ENCODE measurements around the gene TGOLN2.
"Not testable (repeated sequence)": the region's sequence is repeated elsewhere in the genome, so short reads cannot be mapped to it uniquely, and the experiment has no call there.

TGOLN2 gene

DNA sequence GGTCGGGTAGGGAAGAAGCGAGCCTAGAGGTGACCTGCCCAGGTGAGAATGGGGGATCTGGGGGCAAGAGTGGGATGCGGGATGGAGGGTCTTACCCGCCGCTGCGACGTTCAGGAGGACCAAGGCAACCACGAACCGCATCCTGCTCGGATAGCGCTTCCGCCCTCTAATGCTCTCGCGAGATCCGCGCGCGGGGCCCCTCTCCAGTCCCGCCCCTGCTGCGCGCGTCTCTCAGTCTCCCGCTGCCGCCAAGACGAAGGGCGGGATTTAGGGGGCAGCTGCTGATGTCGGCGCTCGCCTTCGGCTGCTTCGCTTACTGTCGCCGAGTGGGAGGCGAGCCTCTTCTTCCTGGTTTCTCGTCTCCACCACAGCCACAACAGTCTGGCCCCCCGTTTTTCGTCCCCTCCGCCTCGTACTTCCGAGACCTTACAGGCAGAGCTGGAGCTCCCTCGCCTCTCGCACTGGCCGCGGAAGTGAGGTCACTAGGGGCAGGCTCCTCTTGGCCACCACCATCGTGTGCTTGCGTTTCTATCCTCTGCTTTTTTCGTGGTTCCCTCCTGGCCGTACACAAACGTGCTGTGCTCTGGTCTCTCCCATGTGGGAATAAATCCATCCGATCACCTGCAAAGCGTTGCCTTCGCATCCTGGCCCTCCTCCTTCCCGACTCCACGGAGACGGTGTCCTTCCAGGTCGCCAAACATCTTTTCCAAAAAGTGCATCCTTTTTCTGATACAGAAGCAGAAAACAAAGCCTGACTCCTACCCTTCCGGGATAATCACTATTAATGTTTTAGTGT lies at the start of gene TGOLN2:
TGOLN2 (minus strand) TSS at position 168 of the 796 bp plus-strand sequence; CDS start at position 141, 27 bp downstream.
- peak; percentile 86 to 93 (median 86) for DNase-seq (ENCODE audit: low read depth in 2 of 3, low spot score in 1 of 3)

DNA sequence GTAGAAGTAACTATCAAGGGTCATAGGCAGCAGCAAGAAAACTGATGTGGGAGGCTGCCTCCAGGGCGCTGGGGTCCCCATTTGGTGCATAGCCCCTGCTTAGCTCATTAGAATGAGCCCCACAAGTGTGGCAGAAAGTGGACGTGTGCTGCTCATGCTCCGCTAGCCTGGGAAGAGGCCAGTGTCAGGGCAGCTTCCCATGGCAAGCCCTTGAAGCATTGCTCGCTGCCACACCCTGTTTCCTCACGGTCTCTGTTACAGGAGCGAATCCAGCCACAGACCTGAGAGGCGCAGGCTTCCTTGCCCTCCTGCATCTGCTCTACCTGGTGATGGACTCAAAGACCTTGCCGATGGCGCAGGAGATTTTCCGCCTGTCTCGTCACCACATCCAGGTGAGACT lies 49.3 kb upstream of the TGOLN2 start:
- DNase-seq (ENCODE audit: low read depth in 2 of 3, low spot score in 1 of 3), result no peak

GRCh38 chr2:85376291-85377065 lies 48.7 kb upstream of the TGOLN2 start:
- no peak for DNase-seq (ENCODE audit: low read depth in 2 of 3, low spot score in 1 of 3)

GRCh38 chr2:85371045-85371444 lies 43.3 kb upstream of the TGOLN2 start:
- no peak for DNase-seq (ENCODE audit: low read depth in 2 of 3, low spot score in 1 of 3)

DNA sequence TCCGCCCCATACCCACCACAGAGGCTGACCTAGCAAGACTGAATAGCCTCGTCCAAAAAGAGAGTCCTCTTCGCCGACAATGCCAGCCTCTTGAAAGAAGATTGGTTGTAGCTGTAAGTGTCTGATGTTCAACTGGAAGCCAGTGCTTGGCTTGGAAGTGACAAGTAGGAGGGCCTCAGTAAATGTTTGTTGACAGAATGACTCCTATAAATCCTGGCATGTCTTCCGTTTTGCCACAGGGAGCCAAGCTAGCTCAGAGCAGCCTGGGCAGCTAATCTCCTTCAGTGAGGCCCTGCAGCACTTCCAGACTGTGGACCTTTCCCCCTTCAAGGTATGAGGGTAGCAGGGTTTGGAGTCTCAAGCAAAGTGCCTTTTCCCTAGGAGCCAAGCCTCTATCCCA lies 41.7 kb upstream of the TGOLN2 start:
- DNase-seq (ENCODE audit: low read depth in 2 of 3, low spot score in 1 of 3), result no peak

GRCh38 chr2:85368921-85369320 lies 41.1 kb upstream of the TGOLN2 start:
- no peak for DNase-seq (ENCODE audit: low read depth in 2 of 3, low spot score in 1 of 3)

GRCh38 chr2:85367180-85367579 lies 39.4 kb upstream of the TGOLN2 start:
- DNase-seq (ENCODE audit: low read depth in 2 of 3, low spot score in 1 of 3), result no peak

- DNase-seq (ENCODE audit: low read depth in 2 of 3, low spot score in 1 of 3), result not testable (repeated sequence)
Measured at GRCh38 chr2:85362653-85363387, 35.0 kb upstream of the TGOLN2 start.

DNA sequence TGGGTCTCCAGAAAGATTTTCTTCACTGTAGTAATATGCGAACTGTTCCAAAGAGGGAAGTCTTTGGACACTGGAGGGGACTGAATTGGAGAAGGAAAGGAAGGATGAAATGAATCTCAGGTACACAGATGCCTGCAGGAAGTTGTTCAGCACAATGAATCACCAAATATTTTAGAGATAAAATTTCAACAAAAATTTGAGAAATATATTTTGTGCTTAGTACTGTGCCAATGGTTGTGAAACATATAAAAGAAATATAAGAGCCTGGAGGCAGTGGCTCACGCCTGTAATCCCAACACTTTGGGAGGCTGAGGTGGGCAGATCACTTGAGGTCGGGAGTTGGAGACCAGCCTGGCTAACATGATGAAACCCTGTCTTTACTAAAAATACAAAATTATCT lies 29.9 kb upstream of the TGOLN2 start:
- DNase-seq (ENCODE audit: low read depth in 2 of 3, low spot score in 1 of 3), result no peak

DNA sequence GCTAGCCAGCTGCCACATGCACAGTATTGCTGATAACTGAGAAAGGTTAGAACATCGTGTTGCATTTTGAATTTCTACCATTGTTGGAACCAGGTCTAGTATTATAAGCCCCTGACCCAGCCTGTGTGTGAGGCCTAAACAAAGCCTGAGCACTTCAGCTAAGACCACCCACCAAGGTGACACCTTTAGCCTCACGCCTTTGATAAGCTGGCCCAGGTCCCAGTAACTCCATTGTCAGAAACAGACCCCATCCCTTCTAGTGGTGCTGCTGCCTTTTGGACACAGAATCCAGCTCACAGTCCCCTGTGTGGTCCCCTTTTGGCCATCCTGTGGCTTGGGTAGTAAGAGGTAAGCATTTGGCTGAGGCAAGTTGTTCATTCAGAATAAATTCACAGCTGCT lies 28.4 kb upstream of the TGOLN2 start:
- DNase-seq (ENCODE audit: low read depth in 2 of 3, low spot score in 1 of 3), result no peak

DNA sequence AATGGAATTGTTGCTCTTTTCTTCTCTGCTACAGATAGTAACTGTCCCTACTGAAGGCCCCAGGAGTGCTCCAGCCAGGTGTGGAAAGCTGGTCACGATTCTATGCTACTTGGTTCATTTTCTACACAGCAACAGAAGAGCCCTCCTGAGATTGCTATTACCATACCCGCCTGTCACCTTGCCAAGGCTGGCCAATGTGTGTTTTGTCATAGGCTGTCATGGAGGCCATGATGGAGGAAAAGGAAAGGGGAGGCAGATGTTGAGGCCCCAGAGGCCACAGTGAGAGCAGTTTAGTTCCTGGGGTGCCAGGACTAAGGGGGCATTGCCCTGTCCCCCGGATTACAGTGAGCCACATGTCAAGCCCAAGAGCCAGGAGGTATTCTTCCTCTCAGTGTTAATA lies 27.7 kb upstream of the TGOLN2 start:
- no peak for DNase-seq (ENCODE audit: low read depth in 2 of 3, low spot score in 1 of 3)

DNA sequence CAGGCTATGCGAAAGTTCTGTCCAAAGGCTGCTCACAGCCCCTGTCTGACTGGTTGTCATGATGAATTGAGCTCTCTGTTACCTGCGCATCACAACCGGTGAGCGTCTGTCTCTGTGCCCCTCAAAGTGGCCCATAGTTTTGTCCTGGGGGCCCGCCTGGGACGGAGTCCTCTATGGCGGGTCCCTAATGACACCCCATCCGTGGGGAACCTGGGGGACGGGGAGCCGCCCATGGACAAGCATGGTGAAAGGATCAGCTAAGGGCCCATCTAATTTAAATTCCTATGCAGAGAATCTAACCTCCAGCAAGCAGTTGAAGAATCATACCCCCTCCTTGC lies 27.3 kb upstream of the TGOLN2 start:
- no peak for DNase-seq (ENCODE audit: low read depth in 2 of 3, low spot score in 1 of 3)

GRCh38 chr2:85354286-85355072 lies 26.7 kb upstream of the TGOLN2 start, which contains the start of the genes ELMOD3 and RETSAT:
Gene ELMOD3 (plus strand): TSS chr2:85354769. CDS start chr2:85357199, 2,430 bp downstream.
Gene RETSAT (minus strand): TSS chr2:85354528. CDS start chr2:85354507, 21 bp downstream.
- peak; percentile 96 to 98 (median 96) for DNase-seq (ENCODE audit: low read depth in 2 of 3, low spot score in 1 of 3)

DNA sequence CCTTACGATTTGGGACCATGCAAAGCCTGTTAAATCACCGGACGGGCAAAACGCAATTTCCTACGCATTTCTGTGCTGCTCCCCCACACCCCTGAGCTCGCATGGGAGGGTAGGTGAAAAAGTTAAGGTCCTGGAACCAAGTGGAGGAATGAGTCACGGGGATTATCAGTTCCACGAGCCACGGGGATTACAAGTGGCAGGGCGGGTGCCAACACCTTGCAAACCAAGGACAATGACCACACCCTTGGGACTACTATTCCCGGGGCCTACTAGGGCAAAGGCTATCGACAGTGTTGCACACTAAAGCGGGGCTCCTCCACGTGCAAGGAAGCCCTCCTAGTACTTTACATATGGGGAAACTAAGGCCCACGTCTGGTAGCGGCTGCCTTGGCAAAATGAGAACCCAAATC lies 26.1 kb upstream of the TGOLN2 start:
- peak in 1 of 3 donors; percentile 8 for DNase-seq (ENCODE audit: low read depth in 2 of 3, low spot score in 1 of 3)

GRCh38 chr2:85347599-85347998 lies 19.8 kb upstream of the TGOLN2 start:
- DNase-seq (ENCODE audit: low read depth in 2 of 3, low spot score in 1 of 3), result no peak

DNA sequence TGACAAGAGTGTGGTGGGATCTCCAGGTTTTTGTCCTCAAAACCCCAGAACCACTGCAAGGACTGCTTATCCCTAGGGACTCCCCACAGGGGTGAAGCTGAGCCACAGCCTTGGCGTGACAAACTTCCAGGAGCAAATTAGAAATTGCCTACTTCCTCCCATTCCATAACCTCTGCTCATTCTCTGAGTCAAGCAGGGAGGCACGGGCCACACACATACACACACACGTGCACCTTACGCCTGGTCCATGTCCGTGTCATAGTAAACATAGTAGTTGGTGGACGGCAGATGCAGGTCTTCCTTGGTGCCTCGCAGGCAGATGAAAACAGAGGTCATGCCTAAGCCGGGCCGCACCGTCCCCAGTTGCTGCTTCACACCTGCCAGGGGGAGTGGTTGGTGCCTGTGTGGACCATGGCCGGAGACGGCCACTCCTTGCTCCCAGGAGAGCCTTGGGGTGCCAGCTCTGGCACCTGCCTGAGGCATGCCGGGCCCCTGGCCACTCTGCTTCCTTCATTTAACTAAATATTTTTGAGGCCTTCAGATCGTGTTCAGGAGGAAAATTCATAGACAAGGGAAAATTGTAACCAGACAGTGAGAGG lies 16.7 kb upstream of the TGOLN2 start:
- no peak for DNase-seq (ENCODE audit: low read depth in 2 of 3, low spot score in 1 of 3)

DNA sequence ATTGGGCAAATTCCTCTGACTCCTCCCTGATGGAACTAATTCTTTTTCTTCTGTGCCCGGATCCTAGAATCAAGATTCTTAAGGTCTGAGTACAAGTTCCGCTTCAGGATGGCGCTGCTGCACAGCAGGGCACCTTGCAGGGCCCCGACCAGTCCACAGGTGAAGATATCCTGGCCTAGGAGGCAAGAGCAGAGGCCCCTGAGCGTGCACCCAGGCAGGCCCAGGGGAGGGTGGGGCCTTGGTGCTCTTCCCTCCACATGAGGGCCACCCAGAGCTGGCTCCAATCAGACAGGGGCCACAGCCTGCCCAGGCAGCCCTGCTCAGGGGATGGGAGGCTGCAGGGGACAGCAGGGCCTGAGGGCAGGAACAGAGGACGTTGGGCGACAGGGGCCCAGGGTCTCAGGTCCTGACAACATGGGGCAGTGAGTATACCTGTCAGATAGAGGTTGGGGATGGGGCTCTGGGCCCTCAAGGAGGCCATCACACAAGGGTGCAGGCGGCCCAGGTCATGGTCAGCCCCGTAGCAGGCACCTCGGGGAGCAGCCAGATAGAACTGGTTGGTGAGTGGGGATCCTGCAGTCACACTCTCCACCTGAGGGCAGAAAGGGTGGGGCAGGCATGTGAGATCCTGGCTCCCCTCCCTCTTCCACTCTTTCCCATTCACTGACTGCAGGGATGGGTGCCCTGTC lies 15.6 kb upstream of the TGOLN2 start:
- not testable (repeated sequence) for DNase-seq (ENCODE audit: low read depth in 2 of 3, low spot score in 1 of 3)

DNA sequence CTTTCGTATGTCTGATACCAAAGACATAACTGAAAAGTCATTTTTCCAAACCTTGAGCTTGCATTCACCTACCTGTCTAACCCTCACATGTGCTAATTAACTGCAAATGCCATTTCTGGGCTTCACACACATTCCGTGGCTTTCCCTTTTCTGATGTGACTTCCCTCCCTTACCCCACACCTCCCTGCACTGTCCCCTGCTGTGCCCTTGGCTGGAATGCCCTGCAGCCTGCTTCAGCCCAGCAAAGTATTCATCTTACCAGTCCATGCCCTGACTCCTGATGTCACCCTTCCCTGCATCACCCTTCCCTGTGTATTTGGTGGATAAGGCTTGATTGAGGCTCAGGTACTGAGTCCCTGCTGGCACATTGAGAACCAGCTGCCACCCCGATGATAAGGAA lies 14.4 kb upstream of the TGOLN2 start:
- DNase-seq (ENCODE audit: low read depth in 2 of 3, low spot score in 1 of 3), result no peak

DNA sequence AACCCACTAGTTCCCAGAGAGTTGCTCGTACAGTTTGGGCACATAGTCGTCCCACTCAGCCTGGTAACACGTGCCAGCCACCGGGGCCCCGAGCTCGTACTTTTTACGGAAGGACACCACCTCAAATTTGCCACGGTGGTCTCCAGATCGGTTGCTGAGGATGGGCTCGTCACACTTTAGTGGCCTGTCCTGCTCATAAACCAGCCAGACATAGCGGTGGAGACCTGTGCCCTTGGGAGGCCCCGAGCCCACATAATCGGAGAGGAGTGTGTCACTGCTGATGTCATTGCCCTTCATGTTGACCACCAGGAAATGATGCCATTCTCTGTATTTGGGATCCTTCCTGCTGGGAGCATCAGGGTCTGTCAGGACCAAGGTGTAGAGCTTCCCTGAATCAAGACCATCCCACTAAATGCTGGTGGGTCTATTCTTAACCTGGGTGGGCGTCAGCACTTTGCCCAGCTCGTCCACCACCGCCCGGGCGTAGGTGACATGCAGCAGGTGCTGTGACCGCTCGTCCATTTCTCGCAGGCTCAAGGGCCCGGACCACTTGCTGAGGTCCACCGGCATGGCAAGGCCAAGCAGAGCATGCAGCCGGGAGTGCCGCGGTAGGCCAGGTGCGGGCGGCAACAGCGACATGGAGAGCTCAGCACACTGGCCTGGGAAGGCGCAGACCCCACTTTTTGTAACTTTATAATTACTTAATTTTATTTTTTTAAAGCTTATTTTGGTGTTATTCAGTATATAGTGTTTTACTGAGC lies 13.7 kb upstream of the TGOLN2 start:
- DNase-seq (ENCODE audit: low read depth in 2 of 3, low spot score in 1 of 3), result no peak
